PFSK-1 (cell line): ENCODE results near the gene WBP1L.

Experiments used
- FOXP2 ChIP-seq: optimal IDR thresholded peaks from 2 replicates; pipeline ENCODE3; 2011; ENCODE audit warnings: borderline replicate concordance, control low read depth, inconsistent platforms; ENCODE audit not compliant: insufficient read depth; ENCODE audit errors: extremely low read length, extremely low read depth
- POLR2AphosphoS5 ChIP-seq: IDR thresholded peaks from 2 replicates; pipeline ENCODE4 v1.6.1; 2012; ENCODE audit warnings: low read depth, mild to moderate bottlenecking, control low read depth, low read length, moderate library complexity
- SIN3A ChIP-seq: IDR thresholded peaks from 2 replicates; pipeline ENCODE4 v1.6.1; 2012; ENCODE audit warnings: mild to moderate bottlenecking, low read length, moderate library complexity, borderline replicate concordance; ENCODE audit not compliant: insufficient read depth
- TAF1 ChIP-seq: IDR thresholded peaks from 2 replicates; pipeline ENCODE4 v1.6.1; 2012; ENCODE audit warnings: low read length, control low read depth, borderline replicate concordance; ENCODE audit not compliant: insufficient read depth
- TF ChIP-seq, protein P1 (sequence below), 2 experiments: IDR thresholded peaks; 2 replicates each; pipeline versions ENCODE4 v1.6.1 to v1.8.0; 2011 to 2012; ENCODE audit warnings: low read depth in 2 of 2, low read length in 2 of 2, control low read depth in 1 of 2, inconsistent platforms in 1 of 2, mild to moderate bottlenecking in 1 of 2, moderate library complexity in 1 of 2; ENCODE audit not compliant: insufficient read depth in 1 of 2

WBP1L gene

DNA sequence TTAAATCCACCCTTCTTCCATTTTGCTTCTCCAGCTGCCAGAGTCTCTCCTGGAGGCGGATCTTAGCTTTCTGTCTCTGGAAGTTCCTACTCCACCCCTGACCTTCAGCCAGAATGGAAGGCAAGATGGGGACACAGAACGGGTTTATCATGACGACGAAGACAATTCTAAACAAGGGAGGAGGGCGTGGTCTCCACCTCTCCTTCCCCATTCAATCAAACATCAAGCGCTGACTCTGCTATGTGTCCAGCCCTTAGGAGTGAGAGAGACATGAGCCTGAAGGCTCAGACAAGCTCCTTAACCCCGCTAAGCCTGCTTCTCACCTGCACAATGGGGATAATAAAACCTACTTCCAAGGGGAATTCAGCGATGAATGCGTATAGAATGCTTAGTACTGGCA is 90.4 kb downstream of the WBP1L start:
- TF ChIP-seq SIN3A: no peak
- no peak for TF ChIP-seq TAF1
- no peak for TF ChIP-seq POLR2AphosphoS5
- TF ChIP-seq, protein P1, sequence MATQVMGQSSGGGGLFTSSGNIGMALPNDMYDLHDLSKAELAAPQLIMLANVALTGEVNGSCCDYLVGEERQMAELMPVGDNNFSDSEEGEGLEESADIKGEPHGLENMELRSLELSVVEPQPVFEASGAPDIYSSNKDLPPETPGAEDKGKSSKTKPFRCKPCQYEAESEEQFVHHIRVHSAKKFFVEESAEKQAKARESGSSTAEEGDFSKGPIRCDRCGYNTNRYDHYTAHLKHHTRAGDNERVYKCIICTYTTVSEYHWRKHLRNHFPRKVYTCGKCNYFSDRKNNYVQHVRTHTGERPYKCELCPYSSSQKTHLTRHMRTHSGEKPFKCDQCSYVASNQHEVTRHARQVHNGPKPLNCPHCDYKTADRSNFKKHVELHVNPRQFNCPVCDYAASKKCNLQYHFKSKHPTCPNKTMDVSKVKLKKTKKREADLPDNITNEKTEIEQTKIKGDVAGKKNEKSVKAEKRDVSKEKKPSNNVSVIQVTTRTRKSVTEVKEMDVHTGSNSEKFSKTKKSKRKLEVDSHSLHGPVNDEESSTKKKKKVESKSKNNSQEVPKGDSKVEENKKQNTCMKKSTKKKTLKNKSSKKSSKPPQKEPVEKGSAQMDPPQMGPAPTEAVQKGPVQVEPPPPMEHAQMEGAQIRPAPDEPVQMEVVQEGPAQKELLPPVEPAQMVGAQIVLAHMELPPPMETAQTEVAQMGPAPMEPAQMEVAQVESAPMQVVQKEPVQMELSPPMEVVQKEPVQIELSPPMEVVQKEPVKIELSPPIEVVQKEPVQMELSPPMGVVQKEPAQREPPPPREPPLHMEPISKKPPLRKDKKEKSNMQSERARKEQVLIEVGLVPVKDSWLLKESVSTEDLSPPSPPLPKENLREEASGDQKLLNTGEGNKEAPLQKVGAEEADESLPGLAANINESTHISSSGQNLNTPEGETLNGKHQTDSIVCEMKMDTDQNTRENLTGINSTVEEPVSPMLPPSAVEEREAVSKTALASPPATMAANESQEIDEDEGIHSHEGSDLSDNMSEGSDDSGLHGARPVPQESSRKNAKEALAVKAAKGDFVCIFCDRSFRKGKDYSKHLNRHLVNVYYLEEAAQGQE (IDR thresholded peaks at IDR 0.05; ENCODE audit: insufficient read depth in 1 of 2, low read depth in 2 of 2, low read length in 2 of 2): no peak
- TF ChIP-seq FOXP2: no peak

DNA sequence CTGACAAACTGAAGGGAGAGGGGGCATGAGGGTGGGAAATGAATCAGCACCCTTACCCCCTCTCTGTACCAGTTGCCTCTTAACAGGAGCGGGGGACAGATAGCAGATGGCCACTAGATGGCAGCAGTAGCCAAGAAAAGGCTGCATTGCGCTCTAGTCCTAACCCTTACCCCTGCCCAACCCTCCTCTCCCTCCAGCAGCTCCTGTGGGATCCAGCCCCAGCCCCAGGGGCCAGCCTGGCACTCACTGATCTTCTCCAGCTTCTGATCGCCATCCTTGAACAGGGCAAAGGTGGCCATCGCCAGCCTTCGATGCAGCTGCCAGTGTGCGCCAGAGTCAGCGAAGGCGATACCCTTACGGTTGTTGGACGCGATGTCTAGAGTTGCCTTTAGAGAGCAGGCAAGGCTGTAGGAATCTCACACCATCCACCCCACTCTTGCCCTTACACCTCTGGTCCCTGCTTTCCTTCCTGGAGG is 91.3 kb downstream of the WBP1L start:
- no peak for TF ChIP-seq FOXP2
- TF ChIP-seq, protein P1 (IDR thresholded peaks at IDR 0.05; ENCODE audit: insufficient read depth in 1 of 2, low read depth in 2 of 2, low read length in 2 of 2): no peak
- TF ChIP-seq TAF1: no peak
- TF ChIP-seq SIN3A: no peak
- no peak for TF ChIP-seq POLR2AphosphoS5

DNA sequence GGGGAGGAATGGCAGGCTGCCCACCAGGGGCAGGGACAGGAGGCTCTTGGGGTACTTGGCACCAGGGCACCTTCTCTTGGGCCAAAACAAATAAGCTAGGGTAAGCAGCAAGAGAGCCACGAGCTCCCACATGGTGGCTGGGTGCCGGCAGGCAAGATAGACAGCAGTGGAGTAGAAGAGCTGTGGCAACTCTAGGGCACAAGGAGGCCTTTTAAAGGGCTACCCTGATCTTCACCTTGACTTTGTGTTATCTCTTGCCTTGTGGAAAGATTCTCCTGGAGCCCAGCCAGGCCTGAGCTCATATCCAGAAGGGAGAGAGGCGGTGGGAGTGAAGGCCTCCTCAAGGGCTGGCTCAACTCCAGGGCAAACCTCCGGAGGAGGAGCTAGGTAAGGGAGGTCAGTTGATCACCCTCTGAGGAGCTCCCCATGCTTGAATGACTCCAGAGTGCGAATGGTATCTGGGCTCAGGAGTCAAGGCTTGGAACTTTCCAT is 93.5 kb downstream of the WBP1L start, which contains the start of gene CYP17A1:
CYP17A1 (minus strand) TSS at position 184 of the 492 bp plus-strand sequence; CDS start at position 132, 52 bp downstream.
- TF ChIP-seq TAF1: no peak
- TF ChIP-seq, protein P1 (IDR thresholded peaks at IDR 0.05; ENCODE audit: insufficient read depth in 1 of 2, low read depth in 2 of 2, low read length in 2 of 2): no peak
- TF ChIP-seq POLR2AphosphoS5: no peak
- TF ChIP-seq SIN3A: no peak
- no peak for TF ChIP-seq FOXP2

DNA sequence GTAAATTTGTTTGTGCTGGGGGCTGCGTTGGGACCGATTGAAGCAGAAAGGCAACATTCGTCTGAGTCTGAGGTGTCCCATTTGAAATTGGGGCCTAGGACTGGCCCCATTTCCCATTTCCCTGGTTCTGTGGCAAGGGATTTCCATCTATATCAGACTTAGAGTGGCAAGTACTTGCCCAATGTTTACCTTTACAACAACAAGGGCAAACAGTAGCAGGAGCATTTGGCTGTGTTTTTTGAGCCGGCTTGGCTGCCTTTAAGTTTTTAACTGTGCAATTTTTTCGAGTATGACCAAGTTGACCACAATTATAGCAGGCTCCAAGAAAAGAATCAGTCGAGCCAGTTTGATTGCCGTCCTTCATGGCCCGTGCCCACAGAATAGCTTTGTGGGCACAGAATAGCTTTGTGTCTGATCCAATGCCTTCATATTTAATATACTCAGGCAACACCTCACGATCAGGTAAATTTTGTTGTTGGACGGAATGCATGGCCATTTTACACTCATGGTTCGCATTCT is 98.1 kb downstream of the WBP1L start:
- TF ChIP-seq FOXP2 (no peak), TAF1 (no peak), SIN3A (no peak), POLR2AphosphoS5 (no peak)
- TF ChIP-seq, protein P1 (IDR thresholded peaks at IDR 0.05; ENCODE audit: insufficient read depth in 1 of 2, low read depth in 2 of 2, low read length in 2 of 2): no peak

DNA sequence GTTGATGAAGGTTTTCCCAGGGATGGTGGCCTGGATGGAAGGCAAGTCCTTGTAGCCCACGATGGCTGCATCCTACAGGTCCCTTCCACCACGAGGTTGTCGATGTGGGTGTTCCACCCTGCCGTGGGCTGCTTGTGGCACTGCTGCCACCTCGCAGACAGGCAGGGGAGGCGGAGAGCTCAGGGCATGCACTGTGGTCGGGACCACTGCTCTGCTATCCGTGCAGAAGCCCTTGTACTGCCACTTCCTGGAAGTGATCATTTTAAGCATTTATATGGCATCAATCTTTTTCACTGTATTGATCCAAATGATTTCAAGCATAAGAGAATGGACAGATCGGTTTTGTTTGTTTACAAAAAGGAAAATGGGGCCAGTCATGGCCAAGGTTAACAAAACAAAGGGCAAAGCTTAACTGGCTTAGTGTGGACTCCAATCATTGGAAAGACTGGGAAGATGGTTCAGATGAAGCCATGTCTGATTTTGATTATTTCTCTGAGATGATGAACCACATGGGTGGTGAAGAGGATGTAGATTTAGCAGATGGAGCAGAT is 101.7 kb downstream of the WBP1L start:
- no peak for TF ChIP-seq POLR2AphosphoS5
- no peak for TF ChIP-seq SIN3A
